ENCODE data around the gene FAM120C. TPM values are rescaled to one million over a fixed set of nuclear protein-coding genes. Genes with fewer than 3 reads are reported as not detected.

Gene FAM120C
- total and polyA plus RNA-seq, 7 donors = under 0.01 to 7.7 (median 4.4) TPM

GRCh38 chrX:54182194-54182863, 725 bp downstream of the FAM120C start:
- H3K27me3 ChIP-seq = no peaks in the 10 kb centered on the region
- H3K4me3 ChIP-seq = peak overlapping the region; percentile 61 to 93 (median 78)
- H3K4me1 ChIP-seq = peaks cover 0 to 37% (median 10%) of the 10 kb centered on the region in 4 donors
- 1% methylated on average over 36 of the region's 36 CpGs for WGBS, 2 donors
- H3K9me3 ChIP-seq = no peaks in the 10 kb centered on the region
- H3K27ac ChIP-seq = peak overlapping the region; percentile 88 to 94 (median 92)
- TF ChIP-seq EP300 (IDR thresholded peaks at IDR 0.05) = no peak
- TF ChIP-seq, protein P1, sequence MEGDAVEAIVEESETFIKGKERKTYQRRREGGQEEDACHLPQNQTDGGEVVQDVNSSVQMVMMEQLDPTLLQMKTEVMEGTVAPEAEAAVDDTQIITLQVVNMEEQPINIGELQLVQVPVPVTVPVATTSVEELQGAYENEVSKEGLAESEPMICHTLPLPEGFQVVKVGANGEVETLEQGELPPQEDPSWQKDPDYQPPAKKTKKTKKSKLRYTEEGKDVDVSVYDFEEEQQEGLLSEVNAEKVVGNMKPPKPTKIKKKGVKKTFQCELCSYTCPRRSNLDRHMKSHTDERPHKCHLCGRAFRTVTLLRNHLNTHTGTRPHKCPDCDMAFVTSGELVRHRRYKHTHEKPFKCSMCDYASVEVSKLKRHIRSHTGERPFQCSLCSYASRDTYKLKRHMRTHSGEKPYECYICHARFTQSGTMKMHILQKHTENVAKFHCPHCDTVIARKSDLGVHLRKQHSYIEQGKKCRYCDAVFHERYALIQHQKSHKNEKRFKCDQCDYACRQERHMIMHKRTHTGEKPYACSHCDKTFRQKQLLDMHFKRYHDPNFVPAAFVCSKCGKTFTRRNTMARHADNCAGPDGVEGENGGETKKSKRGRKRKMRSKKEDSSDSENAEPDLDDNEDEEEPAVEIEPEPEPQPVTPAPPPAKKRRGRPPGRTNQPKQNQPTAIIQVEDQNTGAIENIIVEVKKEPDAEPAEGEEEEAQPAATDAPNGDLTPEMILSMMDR (IDR thresholded peaks at IDR 0.05) = no peak
- peak; percentile 36 to 54 (median 43) for TF ChIP-seq POLR2AphosphoS5 (IDR thresholded peaks at IDR 0.05)
- TF ChIP-seq POLR2A (IDR thresholded peaks at IDR 0.05) = no peak
- intact Hi-C loops (cut with DNase I) = loop anchor here (2.0 to 5.0 kb wide), 5 partner anchors 138 to 980 kb away; partner anchors contain the start of genes HUWE1, PHF8, TSR2 and WNK3
- DNase-seq = peak; percentile 82
- no peaks in the 10 kb centered on the region for H3K36me3 ChIP-seq

DNA sequence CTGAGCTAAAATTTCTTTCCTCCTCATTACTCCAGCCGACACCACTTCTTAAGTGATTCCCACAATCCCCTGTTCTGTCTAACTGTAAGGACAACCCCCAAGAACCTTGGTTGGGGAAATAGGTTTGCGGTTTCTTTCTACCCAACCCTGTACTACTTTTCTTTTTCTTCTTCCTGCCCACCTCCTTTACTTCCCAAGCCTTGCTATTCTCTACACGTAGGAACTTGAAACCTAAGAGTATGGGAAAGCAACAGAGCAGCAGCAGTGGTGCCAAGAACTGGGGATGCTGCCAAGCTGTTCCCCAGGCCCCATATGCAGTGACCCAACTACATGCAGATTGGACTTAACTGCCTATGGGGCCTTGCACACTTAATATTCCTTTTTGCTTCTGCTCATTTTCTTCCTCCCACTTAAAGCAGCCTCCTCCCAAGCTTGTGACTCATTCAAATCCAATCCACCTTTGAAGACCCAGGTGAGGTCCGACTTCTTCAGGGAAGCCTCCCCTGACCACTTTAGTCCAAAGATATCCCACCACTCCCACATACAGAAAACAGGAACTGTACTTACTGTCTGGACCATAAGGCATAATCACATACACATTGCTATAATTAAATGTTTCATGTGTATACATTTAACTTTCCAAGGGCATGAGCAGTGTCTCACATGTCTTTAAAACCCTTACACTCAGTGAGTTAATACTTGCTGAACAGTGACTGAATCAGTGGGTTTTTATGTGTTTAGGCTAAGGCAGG, 1.7 kb downstream of the FAM120C start:
- 55 to 68% methylated on average over 4 of the region's 4 CpGs for WGBS, 2 donors
- H3K27ac ChIP-seq = peak overlapping the region in 2 of 4 donors; percentile 88 to 94

GRCh38 chrX:54180403-54180802, 2.7 kb downstream of the FAM120C start:
- WGBS, 2 donors = 61 to 73% methylated on average over 4 of the region's 4 CpGs
- Histone ChIP-seq H3K27ac (no peak overlapping the region), H3K9me3 (no peaks in the 10 kb centered on the region), H3K27me3 (no peaks in the 10 kb centered on the region), H3K4me1 (peaks cover 0 to 37% (median 10%) of the 10 kb centered on the region in 4 donors), H3K4me3 (no peak overlapping the region), H3K36me3 (no peaks in the 10 kb centered on the region)
- DNase-seq = no peak
- TF ChIP-seq POLR2AphosphoS5 (IDR thresholded peaks at IDR 0.05) (no peak), POLR2A (IDR thresholded peaks at IDR 0.05) (no peak), EP300 (IDR thresholded peaks at IDR 0.05) (no peak)
- TF ChIP-seq, protein P1 (IDR thresholded peaks at IDR 0.05) = no peak
- intact Hi-C loops (cut with DNase I) = loop anchor here (5.0 kb wide), 3 partner anchors 177 to 982 kb away; partner anchors contain the start of genes HUWE1 and WNK3

More for the DNA sequence above, 1.7 kb downstream of the FAM120C start:
- H3K9me3 ChIP-seq = no peaks in the 10 kb centered on the region
- TF ChIP-seq POLR2A (IDR thresholded peaks at IDR 0.05) (no peak), POLR2AphosphoS5 (IDR thresholded peaks at IDR 0.05) (no peak), EP300 (IDR thresholded peaks at IDR 0.05) (no peak)
- TF ChIP-seq, protein P1 (IDR thresholded peaks at IDR 0.05) = no peak
- H3K36me3 ChIP-seq = no peaks in the 10 kb centered on the region
- peaks cover 0 to 37% (median 10%) of the 10 kb centered on the region in 4 donors for H3K4me1 ChIP-seq
- intact Hi-C loops (cut with DNase I) = loop anchor here (5.0 kb wide), 3 partner anchors 176 to 981 kb away; partner anchors contain the start of genes HUWE1 and WNK3
- peak overlapping the region in 3 of 4 donors; percentile 77 to 93 (median 80) for H3K4me3 ChIP-seq
- no peak for DNase-seq
- no peaks in the 10 kb centered on the region for H3K27me3 ChIP-seq

DNA sequence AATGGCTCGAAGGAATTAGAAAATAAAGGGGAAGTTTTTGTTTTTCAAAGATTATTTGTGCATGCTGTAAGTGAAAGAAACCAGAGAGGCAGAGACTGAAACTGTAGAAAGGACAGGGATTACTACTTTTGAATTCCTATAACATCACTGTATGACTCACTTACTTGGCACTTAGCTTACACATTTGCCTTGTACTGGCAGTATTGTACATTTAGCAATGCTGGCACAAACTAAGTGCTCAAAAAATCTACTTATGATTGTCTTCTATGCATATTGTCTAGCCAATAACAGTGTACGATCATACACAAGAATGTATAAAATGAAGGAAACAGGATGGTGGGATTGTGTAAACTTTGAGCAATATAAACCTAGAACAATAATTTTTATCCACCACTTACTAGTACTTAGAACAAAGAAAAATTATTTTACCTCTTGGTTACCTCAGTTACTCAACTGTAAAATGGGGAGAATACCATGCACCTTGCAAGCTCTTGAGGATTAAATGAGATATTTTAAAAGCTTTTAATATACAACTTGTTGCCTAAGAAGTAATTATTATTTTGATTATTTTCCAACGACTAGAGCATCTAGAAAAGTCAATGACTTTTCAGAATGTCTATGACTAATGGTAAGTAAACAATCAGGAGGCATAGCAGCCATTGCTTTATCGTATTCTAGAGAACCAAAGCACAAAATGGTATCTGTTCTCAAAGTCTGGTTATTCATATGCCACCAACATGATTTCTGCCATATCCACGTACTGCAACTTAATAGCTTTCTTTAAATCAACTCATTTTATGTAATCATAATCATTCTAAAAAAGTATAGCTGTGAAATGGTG, 4.7 kb downstream of the FAM120C start:
- Histone ChIP-seq H3K9me3 (no peaks in the 10 kb centered on the region), H3K36me3 (peaks cover 0 to 5% (median 0%) of the 10 kb centered on the region in 4 donors), H3K4me1 (peaks cover 0 to 37% (median 10%) of the 10 kb centered on the region in 4 donors), H3K27ac (no peak overlapping the region), H3K27me3 (no peaks in the 10 kb centered on the region), H3K4me3 (no peak overlapping the region)
- no peak for DNase-seq
- intact Hi-C loops (cut with DNase I) = loop anchor here (5.0 kb wide), 1 partner anchor 349 kb away; no protein-coding TSS in a partner anchor
- 73 to 78% methylated on average over 5 of the region's 5 CpGs for WGBS, 2 donors
- TF ChIP-seq, protein P1 (IDR thresholded peaks at IDR 0.05) = no peak
- TF ChIP-seq POLR2A (IDR thresholded peaks at IDR 0.05) = no peak
- TF ChIP-seq POLR2AphosphoS5 (IDR thresholded peaks at IDR 0.05) = no peak
- no peak for TF ChIP-seq EP300 (IDR thresholded peaks at IDR 0.05)
